Astrocyte of the spinal cord (primary cell): ENCODE data around the gene CACNA1A.

Experiments used
- DNase-seq: peaks from one replicate; pipeline ENCODE4 v3.0.0; 2011; ENCODE audit warnings: low read depth, low spot score
- H3K4me3 ChIP-seq: 2 replicates; pipeline ENCODE4 v1.5.1; 2011; ENCODE audit warnings: low read depth, mild to moderate bottlenecking, low read length, moderate library complexity
- in situ Hi-C: cut with HindIII; loops from 2 replicates; pipeline ENCODE4 v1.10.0; 2017; ENCODE audit warnings: low sequenced_read_pairs
- TF ChIP-seq, protein P1 (sequence below): IDR thresholded peaks from 2 replicates; pipeline ENCODE4 v1.5.1; 2012; ENCODE audit warnings: low read depth, mild to moderate bottlenecking, low read length, inconsistent platforms

The CACNA1A gene

DNA sequence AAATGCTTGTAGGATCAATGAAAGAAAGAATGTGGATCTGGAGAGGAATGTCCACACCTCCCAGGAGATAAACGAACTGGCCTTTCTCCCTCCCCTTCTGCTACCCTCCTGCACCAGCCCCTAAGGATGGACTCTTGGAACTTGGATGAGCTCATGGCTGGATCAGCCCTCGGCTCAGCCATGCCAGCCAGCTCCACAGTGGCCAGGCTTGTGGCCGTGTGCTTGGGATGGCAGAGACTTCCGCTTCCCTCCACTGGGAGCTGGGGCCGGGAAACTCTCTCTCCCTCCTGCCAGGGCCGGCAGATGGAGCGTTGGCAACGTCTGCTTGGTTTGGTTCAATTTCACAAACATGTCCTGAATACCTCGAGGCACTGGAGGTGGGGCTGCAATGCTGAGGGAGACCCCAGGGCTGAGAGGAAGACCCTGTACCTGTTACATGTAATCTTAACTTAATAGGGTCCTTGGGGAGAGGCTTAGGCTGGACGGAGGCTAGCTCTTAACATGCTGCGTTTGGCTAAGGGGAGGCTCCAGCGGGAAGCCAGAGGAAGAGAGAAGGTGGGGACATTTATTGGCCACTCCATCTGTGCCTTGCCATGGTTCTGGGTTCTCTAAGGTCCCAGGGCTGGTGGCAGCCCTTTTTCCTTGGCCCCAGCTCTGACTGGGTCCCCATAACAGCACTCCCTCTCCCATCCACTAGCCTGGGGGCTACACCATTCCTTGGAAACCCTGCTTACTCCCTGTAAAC lies 203.6 kb downstream of the CACNA1A start:
- no peak overlapping the region for H3K4me3 ChIP-seq
- in situ Hi-C loops, result no loop called here
- no peak for DNase-seq
- TF ChIP-seq, protein P1, sequence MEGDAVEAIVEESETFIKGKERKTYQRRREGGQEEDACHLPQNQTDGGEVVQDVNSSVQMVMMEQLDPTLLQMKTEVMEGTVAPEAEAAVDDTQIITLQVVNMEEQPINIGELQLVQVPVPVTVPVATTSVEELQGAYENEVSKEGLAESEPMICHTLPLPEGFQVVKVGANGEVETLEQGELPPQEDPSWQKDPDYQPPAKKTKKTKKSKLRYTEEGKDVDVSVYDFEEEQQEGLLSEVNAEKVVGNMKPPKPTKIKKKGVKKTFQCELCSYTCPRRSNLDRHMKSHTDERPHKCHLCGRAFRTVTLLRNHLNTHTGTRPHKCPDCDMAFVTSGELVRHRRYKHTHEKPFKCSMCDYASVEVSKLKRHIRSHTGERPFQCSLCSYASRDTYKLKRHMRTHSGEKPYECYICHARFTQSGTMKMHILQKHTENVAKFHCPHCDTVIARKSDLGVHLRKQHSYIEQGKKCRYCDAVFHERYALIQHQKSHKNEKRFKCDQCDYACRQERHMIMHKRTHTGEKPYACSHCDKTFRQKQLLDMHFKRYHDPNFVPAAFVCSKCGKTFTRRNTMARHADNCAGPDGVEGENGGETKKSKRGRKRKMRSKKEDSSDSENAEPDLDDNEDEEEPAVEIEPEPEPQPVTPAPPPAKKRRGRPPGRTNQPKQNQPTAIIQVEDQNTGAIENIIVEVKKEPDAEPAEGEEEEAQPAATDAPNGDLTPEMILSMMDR, result no peak

DNA sequence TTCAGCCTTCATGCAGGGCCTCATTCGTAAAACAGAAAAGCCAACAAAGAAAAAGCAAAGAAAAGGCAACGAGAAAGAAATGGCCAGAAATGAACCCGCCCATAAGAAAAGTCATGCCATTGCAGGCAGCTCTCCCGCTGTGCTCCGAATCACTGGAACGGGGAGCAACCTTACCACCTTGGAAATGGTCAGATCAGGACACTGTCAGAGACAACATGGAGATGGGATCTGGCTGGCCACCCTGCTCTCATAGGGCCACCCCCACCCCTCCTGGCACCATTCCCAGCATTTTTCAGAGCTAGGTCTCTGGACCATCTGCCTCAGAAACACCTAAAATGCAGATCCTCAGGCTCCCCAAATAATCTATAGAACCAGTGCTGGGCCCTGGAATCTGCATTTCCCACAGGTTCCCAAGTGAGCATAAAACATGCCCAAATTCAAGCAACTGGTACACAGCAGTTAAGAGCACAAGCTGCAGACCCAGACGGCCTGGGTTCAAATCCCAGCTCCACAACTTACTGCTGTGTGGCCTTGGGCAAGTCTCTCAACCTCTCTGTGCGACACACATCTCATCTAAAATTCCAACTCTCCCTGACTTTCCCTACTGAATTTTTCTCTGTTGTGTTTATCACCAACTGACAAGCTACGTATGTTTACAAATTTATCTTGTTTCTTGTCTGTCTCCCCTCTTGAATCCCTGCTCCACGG lies 204.5 kb downstream of the CACNA1A start:
- DNase-seq, result no peak
- no peak overlapping the region for H3K4me3 ChIP-seq
- TF ChIP-seq, protein P1, result no peak
- in situ Hi-C loops, result no loop called here

DNA sequence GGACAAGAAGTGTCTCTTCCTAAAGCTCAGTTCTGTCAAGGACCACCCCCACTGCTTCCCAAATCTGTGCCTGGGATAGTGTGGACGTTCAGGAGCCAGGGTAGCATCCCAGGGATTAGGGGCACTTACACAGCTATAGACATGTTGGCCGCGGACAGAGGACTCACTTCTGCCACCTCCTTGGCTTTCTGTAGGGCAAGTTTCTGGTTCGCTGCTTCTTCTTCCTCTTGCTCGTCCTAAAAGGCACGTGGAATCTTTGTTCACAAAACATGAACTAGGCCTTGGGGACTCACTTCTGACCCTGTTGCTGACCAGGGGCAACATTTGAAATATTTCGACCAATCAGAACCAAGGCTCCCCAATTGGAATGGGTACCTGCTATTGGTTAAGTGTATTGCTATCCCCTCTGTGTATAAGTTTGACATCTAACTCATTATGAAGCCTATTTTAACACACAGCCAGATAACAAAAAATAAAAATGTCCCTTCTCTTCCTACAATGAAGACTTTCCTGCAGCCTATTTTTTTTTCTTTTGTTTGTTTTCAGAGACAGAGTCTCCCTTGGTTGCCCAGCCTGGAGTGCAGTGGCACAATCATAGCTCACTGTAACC lies 205.8 kb downstream of the CACNA1A start:
- in situ Hi-C loops, result no loop called here
- no peak for DNase-seq
- TF ChIP-seq, protein P1, result no peak
- no peak overlapping the region for H3K4me3 ChIP-seq

DNA sequence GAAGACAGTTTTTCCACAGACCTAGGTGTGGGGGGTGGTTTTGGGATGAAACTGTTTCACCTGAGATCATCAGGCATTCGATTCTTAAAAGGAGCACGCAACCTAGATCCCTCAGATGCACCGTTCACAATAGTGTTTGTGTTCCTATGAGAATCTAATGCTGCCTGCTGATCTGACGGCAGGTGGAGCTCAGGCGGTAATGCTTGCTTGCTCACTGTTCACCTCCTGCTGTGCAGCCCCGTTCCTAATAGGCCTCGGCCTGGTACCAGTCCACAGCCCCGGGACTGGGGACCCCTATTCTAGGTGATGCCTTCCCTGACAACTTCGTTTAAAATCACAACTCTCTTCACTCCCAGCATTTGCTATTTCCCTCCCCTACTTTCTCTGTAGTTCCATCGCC lies 206.4 kb downstream of the CACNA1A start:
- in situ Hi-C loops, result no loop called here
- DNase-seq, result no peak
- TF ChIP-seq, protein P1, result no peak
- no peak overlapping the region for H3K4me3 ChIP-seq

DNA sequence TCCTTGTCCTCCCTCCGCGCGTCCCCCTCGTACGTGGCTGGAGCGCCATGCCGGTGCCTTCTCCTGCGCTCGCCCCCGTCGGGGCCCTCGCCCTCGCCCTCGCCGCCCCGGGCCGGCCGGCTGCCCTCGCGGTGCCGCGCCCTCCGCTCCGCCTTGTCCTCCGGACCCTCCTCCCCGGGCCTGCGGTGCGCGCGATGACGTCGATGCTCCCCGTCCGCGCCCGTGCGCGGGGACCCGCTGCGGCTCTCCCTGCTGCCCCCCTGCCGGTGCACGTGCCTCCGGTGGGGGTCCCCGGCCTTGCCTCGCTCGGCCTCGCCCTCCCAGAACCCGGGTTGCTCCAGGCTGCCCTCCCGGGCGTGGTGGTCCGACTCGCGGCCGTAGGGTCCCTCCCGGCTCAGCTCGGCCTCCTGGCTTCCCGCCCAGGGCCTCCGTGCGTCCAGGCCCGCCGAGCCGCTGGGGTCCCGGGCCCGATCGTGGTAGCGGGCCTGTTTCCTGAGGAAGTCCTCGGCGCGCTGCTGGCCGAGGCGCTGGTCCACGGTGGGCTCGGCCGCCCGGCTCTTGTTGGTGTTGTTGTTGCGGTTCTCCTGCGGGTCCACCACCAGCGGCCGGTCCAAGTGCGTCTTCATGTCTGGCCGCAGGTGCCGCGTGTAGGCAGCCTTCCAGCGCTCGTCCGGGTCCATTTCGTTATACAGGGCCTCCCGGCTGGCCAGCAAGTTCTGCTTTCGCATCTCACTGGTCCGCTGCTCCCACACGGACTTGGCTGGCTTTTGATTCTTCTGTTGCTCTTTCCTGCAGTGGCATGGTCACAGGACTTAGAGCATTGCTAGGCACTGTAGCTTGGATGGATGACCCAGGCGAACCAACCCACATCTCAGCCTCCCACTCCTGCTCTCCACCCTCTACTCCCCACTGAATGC lies 207.5 kb downstream of the CACNA1A start:
- no peak overlapping the region for H3K4me3 ChIP-seq
- in situ Hi-C loops, result no loop called here
- no peak for DNase-seq
- TF ChIP-seq, protein P1, result no peak

DNA sequence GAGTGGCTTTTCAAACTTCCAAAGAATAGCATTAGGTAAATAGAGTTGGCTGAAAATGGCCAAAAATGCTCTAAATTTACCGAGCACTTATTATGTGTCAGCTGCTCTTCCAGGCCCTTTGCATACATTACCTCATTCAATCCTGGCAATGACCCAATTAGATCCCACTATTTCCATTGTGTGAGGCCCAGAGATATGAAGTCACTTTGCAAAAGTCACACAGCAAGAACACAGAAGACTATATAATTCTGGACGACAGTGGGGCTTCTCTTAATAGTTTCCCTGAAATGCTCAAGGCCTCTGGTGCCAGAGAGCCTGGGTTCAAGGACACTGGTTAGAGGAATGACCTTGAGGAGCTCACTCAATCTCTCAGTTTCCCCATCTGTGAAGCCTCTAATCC lies 209.3 kb downstream of the CACNA1A start:
- no peak for DNase-seq
- no peak overlapping the region for H3K4me3 ChIP-seq
- TF ChIP-seq, protein P1, result no peak
- in situ Hi-C loops, result no loop called here
